Measurements from ENCODE around the gene RFNG. TPM values are rescaled to one million over a fixed set of nuclear protein-coding genes. Genes with fewer than 3 reads are reported as not detected.

Gene RFNG
- polyA plus RNA-seq, 1 donor (not counting 4 experiments of a cell fraction or from before 2014, with no cell fraction given) = 10.2 TPM

DNA sequence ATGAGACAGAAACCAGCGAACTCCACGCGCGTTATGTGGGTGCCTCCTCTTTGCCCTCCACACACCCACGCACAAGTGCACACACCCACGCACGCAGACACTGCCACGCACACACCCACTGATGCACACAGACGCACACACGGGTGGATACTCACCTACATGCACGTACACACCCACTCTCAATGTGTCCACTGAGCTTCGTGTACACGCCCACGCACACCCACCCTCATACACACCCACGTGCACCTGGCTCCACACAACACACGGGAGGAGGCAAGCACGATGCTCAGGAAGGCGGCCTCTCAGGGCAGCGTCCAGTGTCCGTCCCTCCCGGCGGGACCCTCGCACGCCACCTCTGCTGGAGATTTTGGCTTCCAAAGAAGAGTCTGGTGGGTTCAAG is 4.2 kb downstream of the RFNG start:
- H3K9me3 ChIP-seq (ENCODE audit: control insufficient read depth, low read depth, low read length) = no peaks in the 10 kb centered on the region
- peaks cover 10% of the 10 kb centered on the region for H3K79me2 ChIP-seq (ENCODE audit: control insufficient read depth, insufficient read depth, low read length)
- H3K4me1 ChIP-seq (ENCODE audit: control insufficient read depth, extremely low read depth, insufficient read depth, low read length) = peaks cover 5% of the 10 kb centered on the region
- H3K27me3 ChIP-seq (ENCODE audit: control insufficient read depth, extremely low read depth, insufficient read depth, low read length) = no peaks in the 10 kb centered on the region
- no peak overlapping the region for H3K4me2 ChIP-seq (ENCODE audit: control insufficient read depth, extremely low read depth, insufficient read depth, low read depth, low read length)
- dilution Hi-C loops (cut with MboI; ENCODE audit: extremely low pct_ligation_motif_present, low sequenced_read_pairs) = no loop called here
- no peaks in the 10 kb centered on the region for H3K9me1 ChIP-seq (ENCODE audit: control insufficient read depth, extremely low read depth, insufficient read depth, low read length)
- DNase-seq (ENCODE audit: low read depth, low spot score) (no peak), FAIRE-seq (no peak)
- no peak overlapping the region for H3K27ac ChIP-seq (ENCODE audit: control insufficient read depth, insufficient read depth, low read length)
- no peak overlapping the region for H3K4me3 ChIP-seq (ENCODE audit: control insufficient read depth in 2 of 3, extremely low read depth in 1 of 3, insufficient read depth in 2 of 3, low read depth in 1 of 3, low read length in 3 of 3)
- peaks cover 5 to 10% of the 10 kb centered on the region in 2 experiments for H3K36me3 ChIP-seq (ENCODE audit: control insufficient read depth in 2 of 2, extremely low read depth in 1 of 2, insufficient read depth in 2 of 2, low read length in 2 of 2)
- H3K9ac ChIP-seq (ENCODE audit: control insufficient read depth, extremely low read depth, insufficient read depth, low read length) = no peak overlapping the region
- TF ChIP-seq EZH2 (IDR thresholded peaks at IDR 0.05; ENCODE audit: low read length) = no peak
- TF ChIP-seq, protein P1, sequence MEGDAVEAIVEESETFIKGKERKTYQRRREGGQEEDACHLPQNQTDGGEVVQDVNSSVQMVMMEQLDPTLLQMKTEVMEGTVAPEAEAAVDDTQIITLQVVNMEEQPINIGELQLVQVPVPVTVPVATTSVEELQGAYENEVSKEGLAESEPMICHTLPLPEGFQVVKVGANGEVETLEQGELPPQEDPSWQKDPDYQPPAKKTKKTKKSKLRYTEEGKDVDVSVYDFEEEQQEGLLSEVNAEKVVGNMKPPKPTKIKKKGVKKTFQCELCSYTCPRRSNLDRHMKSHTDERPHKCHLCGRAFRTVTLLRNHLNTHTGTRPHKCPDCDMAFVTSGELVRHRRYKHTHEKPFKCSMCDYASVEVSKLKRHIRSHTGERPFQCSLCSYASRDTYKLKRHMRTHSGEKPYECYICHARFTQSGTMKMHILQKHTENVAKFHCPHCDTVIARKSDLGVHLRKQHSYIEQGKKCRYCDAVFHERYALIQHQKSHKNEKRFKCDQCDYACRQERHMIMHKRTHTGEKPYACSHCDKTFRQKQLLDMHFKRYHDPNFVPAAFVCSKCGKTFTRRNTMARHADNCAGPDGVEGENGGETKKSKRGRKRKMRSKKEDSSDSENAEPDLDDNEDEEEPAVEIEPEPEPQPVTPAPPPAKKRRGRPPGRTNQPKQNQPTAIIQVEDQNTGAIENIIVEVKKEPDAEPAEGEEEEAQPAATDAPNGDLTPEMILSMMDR (optimal IDR thresholded peaks at IDR 0.05 in 1 of 3, IDR thresholded peaks at IDR 0.05 in 1 of 3, conservative IDR thresholded peaks at IDR 0.05 in 1 of 3; ENCODE audit: extremely low read depth in 1 of 3, insufficient read depth in 2 of 3, low read length in 3 of 3) = no peak
- H4K20me1 ChIP-seq (ENCODE audit: control insufficient read depth, extremely low read depth, insufficient read depth, low read length) = no peaks in the 10 kb centered on the region
- no peak overlapping the region for H2AFZ ChIP-seq (ENCODE audit: control insufficient read depth, low read length)

DNA sequence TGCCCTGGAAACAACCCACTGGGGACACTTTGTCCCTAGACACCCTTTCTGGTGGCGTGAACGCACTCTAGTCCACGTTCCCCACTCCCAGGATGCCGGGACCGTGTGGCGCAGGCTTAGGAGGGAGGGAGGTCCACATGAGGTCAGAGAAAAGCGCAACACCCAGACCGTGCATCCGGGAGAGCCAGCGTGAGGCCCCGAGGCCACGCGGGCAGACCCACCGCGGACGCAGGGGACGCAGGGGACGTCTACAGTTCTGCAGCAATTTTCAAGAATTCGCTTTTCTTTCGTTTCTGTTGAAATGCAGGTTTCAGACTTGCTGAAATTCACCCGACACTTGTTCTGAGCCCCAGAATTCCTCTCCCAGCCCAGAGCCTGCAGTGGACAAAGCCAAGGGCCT is 4.7 kb downstream of the RFNG start:
- Histone ChIP-seq H3K9ac (ENCODE audit: control insufficient read depth, extremely low read depth, insufficient read depth, low read length) (no peak overlapping the region), H3K79me2 (ENCODE audit: control insufficient read depth, insufficient read depth, low read length) (peaks cover 6% of the 10 kb centered on the region), H2AFZ (ENCODE audit: control insufficient read depth, low read length) (no peak overlapping the region), H3K4me3 (ENCODE audit: control insufficient read depth in 2 of 3, extremely low read depth in 1 of 3, insufficient read depth in 2 of 3, low read depth in 1 of 3, low read length in 3 of 3) (no peak overlapping the region), H3K27ac (ENCODE audit: control insufficient read depth, insufficient read depth, low read length) (no peak overlapping the region), H3K9me1 (ENCODE audit: control insufficient read depth, extremely low read depth, insufficient read depth, low read length) (no peaks in the 10 kb centered on the region), H3K36me3 (ENCODE audit: control insufficient read depth in 2 of 2, extremely low read depth in 1 of 2, insufficient read depth in 2 of 2, low read length in 2 of 2) (peaks cover 5 to 10% of the 10 kb centered on the region in 2 experiments), H3K4me1 (ENCODE audit: control insufficient read depth, extremely low read depth, insufficient read depth, low read length) (peaks cover 5% of the 10 kb centered on the region), H3K4me2 (ENCODE audit: control insufficient read depth, extremely low read depth, insufficient read depth, low read depth, low read length) (no peak overlapping the region), H3K27me3 (ENCODE audit: control insufficient read depth, extremely low read depth, insufficient read depth, low read length) (no peaks in the 10 kb centered on the region), H4K20me1 (ENCODE audit: control insufficient read depth, extremely low read depth, insufficient read depth, low read length) (no peaks in the 10 kb centered on the region), H3K9me3 (ENCODE audit: control insufficient read depth, low read depth, low read length) (no peaks in the 10 kb centered on the region)
- no peak for TF ChIP-seq EZH2 (IDR thresholded peaks at IDR 0.05; ENCODE audit: low read length)
- TF ChIP-seq, protein P1 (optimal IDR thresholded peaks at IDR 0.05 in 1 of 3, IDR thresholded peaks at IDR 0.05 in 1 of 3, conservative IDR thresholded peaks at IDR 0.05 in 1 of 3; ENCODE audit: extremely low read depth in 1 of 3, insufficient read depth in 2 of 3, low read length in 3 of 3) = no peak
- dilution Hi-C loops (cut with MboI; ENCODE audit: extremely low pct_ligation_motif_present, low sequenced_read_pairs) = no loop called here
- DNase-seq (ENCODE audit: low read depth, low spot score) (no peak), FAIRE-seq (no peak)

All from keratinocyte (primary cell).